Activated CD4-positive, alpha-beta T cell treated with anti-CD3 and anti-CD28 coated beads, Interleukin-2, amount 50 U/mL, for 24 hours (primary cell): ENCODE results near the gene SHROOM1.
A peak's percentile ranks its signal among the peaks of the same experiment; 100 is the strongest.

Experiments used
- DNase-seq, 2 donors: peaks; one replicate each; pipeline ENCODE4 v3.0.0-alpha.2; 2020; ENCODE audit warnings: low read depth in 1 of 2, low spot score in 1 of 2

The SHROOM1 gene

DNA sequence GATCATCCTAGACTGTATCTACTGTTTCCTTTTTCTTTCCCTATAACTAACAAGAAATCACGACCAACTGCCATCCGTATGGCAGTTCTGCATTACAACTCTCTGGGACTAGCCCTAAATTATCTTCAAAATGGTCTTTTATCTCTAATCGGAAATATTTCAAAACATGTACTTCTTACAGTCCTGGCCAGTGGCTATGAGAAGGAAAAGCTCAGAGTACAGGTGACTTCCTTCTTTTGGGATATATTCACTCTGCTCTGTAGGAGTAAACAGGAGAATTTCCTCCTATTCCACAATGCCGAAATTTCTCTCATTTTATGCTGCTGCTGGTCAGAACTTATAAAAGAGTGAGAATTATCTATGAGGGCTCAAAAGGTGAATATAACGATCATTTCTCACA, 51.6 kb downstream of the SHROOM1 start:
- no peak for DNase-seq

GRCh38 chr5:132778129-132778528, 52.3 kb downstream of the SHROOM1 start:
- no peak for DNase-seq

- DNase-seq: peak in 1 of 2 donors; percentile 31
These were observed 53.0 kb downstream of the SHROOM1 start, which contains the start of gene SEPTIN8 for GRCh38 chr5:132777209-132778069. TSS of gene SEPTIN8 (minus strand) at chr5:132777239. CDS start at chr5:132777137, 102 bp downstream.

GRCh38 chr5:132776938-132777208, 53.6 kb downstream of the SHROOM1 start:
- no peak for DNase-seq

DNA sequence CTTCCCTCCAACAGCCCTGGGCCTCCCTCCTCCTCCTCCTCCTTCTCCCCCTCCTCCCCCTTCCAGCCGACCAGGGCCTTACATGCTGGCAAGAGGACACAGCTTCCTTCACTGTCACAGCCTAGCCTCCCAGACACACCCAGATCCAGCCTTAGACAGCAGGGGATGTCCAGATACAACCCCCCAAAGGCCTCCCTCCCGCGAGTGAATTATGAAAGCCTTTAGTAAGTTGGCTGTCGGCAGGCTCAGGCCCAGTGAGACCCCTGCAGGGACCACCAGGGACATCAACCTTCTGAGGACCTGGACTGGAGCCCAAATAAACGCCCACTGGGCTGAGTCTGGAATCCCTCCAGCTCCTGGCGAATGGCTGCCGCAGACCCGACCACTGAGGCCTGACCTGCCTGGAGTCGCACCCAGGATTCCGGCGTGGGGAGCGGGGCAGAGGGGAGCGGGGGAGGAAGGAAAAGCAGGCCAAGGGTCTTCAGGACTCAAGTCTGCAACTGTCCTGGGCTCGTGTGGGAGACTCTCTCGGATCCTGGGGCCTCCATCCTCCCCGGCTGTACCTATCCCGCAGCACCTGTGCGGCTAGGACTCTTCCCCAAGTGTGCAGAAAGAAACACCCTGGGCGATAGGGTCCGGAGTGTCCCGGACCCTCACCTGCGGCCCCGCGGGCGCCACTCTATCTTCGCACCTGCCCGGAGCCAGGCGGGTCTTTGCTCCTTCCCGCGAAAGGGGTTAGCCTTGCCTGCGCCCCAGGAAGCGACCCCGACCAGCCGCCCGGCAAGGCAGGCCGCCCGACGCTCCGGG, 54.1 kb downstream of the SHROOM1 start:
- no peak for DNase-seq

GRCh38 chr5:132775476-132775961, 54.9 kb downstream of the SHROOM1 start:
- DNase-seq: no peak

GRCh38 chr5:132774896-132775295, 55.6 kb downstream of the SHROOM1 start:
- DNase-seq: no peak

DNA sequence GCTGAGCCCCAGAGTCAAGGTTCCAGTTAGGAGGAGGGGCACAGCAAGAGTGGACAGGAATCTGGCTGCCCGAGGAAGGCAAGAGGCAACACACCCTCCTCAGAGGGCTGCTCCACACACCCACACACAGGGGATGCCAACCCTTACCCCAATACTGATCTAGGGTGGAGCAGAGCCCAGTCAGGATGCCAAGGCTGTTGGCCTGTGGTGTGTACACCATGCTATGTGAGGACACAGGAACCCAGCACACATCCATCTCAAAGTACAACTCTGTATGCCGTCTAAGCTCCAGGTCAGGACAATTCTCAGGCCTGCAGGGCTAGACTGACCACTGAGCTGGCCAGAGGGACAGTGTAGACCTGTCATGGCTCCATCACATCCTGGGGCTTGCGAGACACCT, 56.0 kb downstream of the SHROOM1 start:
- DNase-seq: no peak

GRCh38 chr5:132773601-132774355, 56.7 kb downstream of the SHROOM1 start:
- no peak for DNase-seq

GRCh38 chr5:132773114-132773513, 57.3 kb downstream of the SHROOM1 start:
- no peak for DNase-seq

GRCh38 chr5:132772291-132773070, 58.0 kb downstream of the SHROOM1 start:
- DNase-seq: no peak
